GM23338 (cell line): ENCODE data around the gene RRP8. TPM values are rescaled to one million over a fixed set of nuclear protein-coding genes. Genes with fewer than 3 reads are reported as not detected.

Source experiments
- ATAC-seq: fragments of 200-7000 bp; cut with Tn5 transposase; 3 replicates; pipeline ENCODE4 v1.9.1; 2020
- DNase-seq: peaks from one replicate; pipeline ENCODE4 v3.0.0-alpha.2; 2015; ENCODE audit warnings: low spot score
- H2AFZ ChIP-seq: fragments of 200-600 bp; sonication (generic); 2 replicates; pipeline ENCODE4 v1.8.0; 2016; ENCODE audit warnings: antibody characterized with exemption, mild to moderate bottlenecking, moderate library complexity
- H3F3A ChIP-seq: fragments of 200-600 bp; sonication (generic); replicated peaks from 2 replicates; pipeline ENCODE4 v1.8.0; 2017; ENCODE audit warnings: antibody characterized with exemption, mixed run types, low read depth
- H3K27ac ChIP-seq: fragments of 200-600 bp; sonication (generic); 2 replicates; pipeline ENCODE4 v1.6.1; 2016; ENCODE audit warnings: low read depth
- H3K27me3 ChIP-seq: fragments of 200-600 bp; sonication (generic); 2 replicates; pipeline ENCODE4 v1.8.0; 2016; ENCODE audit warnings: mild to moderate bottlenecking, mixed run types, moderate library complexity; ENCODE audit not compliant: insufficient read depth
- H3K36me3 ChIP-seq: fragments of 200-600 bp; sonication (generic); 2 replicates; pipeline ENCODE4 v1.8.0; 2016; ENCODE audit warnings: mild to moderate bottlenecking; ENCODE audit not compliant: insufficient read depth
- H3K4me1 ChIP-seq: fragments of 200-600 bp; sonication (generic); 2 replicates; pipeline ENCODE4 v1.8.0; 2016; ENCODE audit warnings: mild to moderate bottlenecking, moderate library complexity; ENCODE audit not compliant: insufficient read depth
- H3K4me2 ChIP-seq: fragments of 200-600 bp; sonication (generic); 2 replicates; pipeline ENCODE4 v1.7.1; 2017; ENCODE audit warnings: mixed run types
- H3K4me3 ChIP-seq: fragments of 200-600 bp; sonication (generic); 2 replicates; pipeline ENCODE4 v1.6.1; 2016; ENCODE audit warnings: mixed run types
- H3K79me2 ChIP-seq: fragments of 200-600 bp; sonication (generic); replicated peaks from 2 replicates; pipeline ENCODE4 v1.8.0; 2017; ENCODE audit warnings: mild to moderate bottlenecking; ENCODE audit not compliant: insufficient read depth
- H3K9me2 ChIP-seq: fragments of 200-600 bp; sonication (generic); 2 replicates; pipeline ENCODE4 v1.8.0; 2017; ENCODE audit not compliant: insufficient read depth
- H4K20me1 ChIP-seq: fragments of 200-600 bp; sonication (generic); replicated peaks from 2 replicates; pipeline ENCODE4 v1.8.0; 2017; ENCODE audit warnings: mild to moderate bottlenecking; ENCODE audit not compliant: insufficient read depth
- H3K27ac Mint-ChIP-seq: 2 replicates; pipeline ENCODE4 v1.8.0; 2020; ENCODE audit warnings: inconsistent platforms, mild to moderate bottlenecking, moderate library complexity, mixed read lengths
- H3K27me3 Mint-ChIP-seq: 3 replicates; pipeline ENCODE4 v1.8.0; 2022; ENCODE audit warnings: low read depth, mild to moderate bottlenecking, moderate library complexity, mixed read lengths, inconsistent platforms; ENCODE audit not compliant: insufficient read depth, poor library complexity
- H3K36me3 Mint-ChIP-seq: 3 replicates; pipeline ENCODE4 v1.8.0; 2021; ENCODE audit warnings: low read depth, mild to moderate bottlenecking, inconsistent platforms, moderate library complexity, mixed read lengths
- H3K4me1 Mint-ChIP-seq: 3 replicates; pipeline ENCODE4 v1.8.0; 2020; ENCODE audit warnings: mild to moderate bottlenecking, inconsistent platforms, mixed read lengths
- H3K4me3 Mint-ChIP-seq: 3 replicates; pipeline ENCODE4 v1.8.0; 2021; ENCODE audit warnings: moderate library complexity, mild to moderate bottlenecking, inconsistent platforms, mixed read lengths
- H3K9me3 Mint-ChIP-seq: 3 replicates; pipeline ENCODE4 v1.8.0; 2020; ENCODE audit warnings: moderate library complexity, mild to moderate bottlenecking, inconsistent platforms, mixed read lengths
- CTCF ChIP-seq, 2 experiments: fragments of 200-600 bp in 1 of 2; sonication (generic) in 1 of 2; conservative IDR thresholded peaks; 2 replicates each; pipeline versions ENCODE4 v1.5.1 to v1.6.1; 2016 to 2017; ENCODE audit warnings: antibody characterized with exemption in 2 of 2, low read depth in 2 of 2, mild to moderate bottlenecking in 2 of 2, moderate library complexity in 1 of 2
- ETS1 ChIP-seq: IDR thresholded peaks from 2 replicates; pipeline ENCODE4 v1.6.1; 2016; ENCODE audit warnings: antibody characterized with exemption
- EZH2 ChIP-seq: fragments of 200-600 bp; sonication (generic); IDR thresholded peaks from one replicate; pipeline ENCODE4 v1.8.0; 2017; ENCODE audit warnings: antibody characterized with exemption, mild to moderate bottlenecking, low read depth; ENCODE audit not compliant: unreplicated experiment
- EZH2phosphoT487 ChIP-seq: fragments of 200-600 bp; sonication (generic); IDR thresholded peaks from one replicate; pipeline ENCODE4 v1.8.1; 2018; ENCODE audit warnings: antibody characterized with exemption; ENCODE audit not compliant: unreplicated experiment
- JUNB ChIP-seq: IDR thresholded peaks from one replicate; pipeline ENCODE4 v1.6.1; 2016; ENCODE audit warnings: antibody characterized with exemption; ENCODE audit not compliant: unreplicated experiment
- REST ChIP-seq: IDR thresholded peaks from one replicate; pipeline ENCODE4 v1.6.1; 2018; ENCODE audit warnings: antibody characterized with exemption; ENCODE audit not compliant: unreplicated experiment
- ZNF114 ChIP-seq: fragments of 250-450 bp; sonication (Bioruptor Pico); IDR thresholded peaks from 2 replicates; pipeline ENCODE4 v1.5.0; 2020; ENCODE audit warnings: mild to moderate bottlenecking, moderate library complexity
- ZNF331 ChIP-seq: fragments of 250-450 bp; sonication (Bioruptor Pico); IDR thresholded peaks from 2 replicates; pipeline ENCODE4 v1.5.0; 2020; ENCODE audit warnings: low read depth, mild to moderate bottlenecking, moderate library complexity
- ZNF462 ChIP-seq: fragments of 250-450 bp; sonication (Bioruptor Pico); IDR thresholded peaks from 2 replicates; pipeline ENCODE4 v1.5.0; 2020; ENCODE audit warnings: mild to moderate bottlenecking, moderate library complexity
- polyA plus RNA-seq: library from polyadenylated mRNA; unstranded; fragments of >200 nt; fragmentation: Nextera tagmentation; extraction: Ambion mirVana; gene quantifications from 2 replicates; pipeline ENCODE4 v1.2.1, GENCODE V29; 2016
- total RNA-seq: library from RNA; depleted of rRNA; stranded (reverse); fragments of >200 nt; shearing (Covaris generic); gene quantifications from 2 replicates; pipeline ENCODE4 v1.2.3, GENCODE V29; 2014

Gene RRP8
- total and polyA plus RNA-seq, 2 experiments from 2014 or later: 7.4 to 13.7 TPM

DNA sequence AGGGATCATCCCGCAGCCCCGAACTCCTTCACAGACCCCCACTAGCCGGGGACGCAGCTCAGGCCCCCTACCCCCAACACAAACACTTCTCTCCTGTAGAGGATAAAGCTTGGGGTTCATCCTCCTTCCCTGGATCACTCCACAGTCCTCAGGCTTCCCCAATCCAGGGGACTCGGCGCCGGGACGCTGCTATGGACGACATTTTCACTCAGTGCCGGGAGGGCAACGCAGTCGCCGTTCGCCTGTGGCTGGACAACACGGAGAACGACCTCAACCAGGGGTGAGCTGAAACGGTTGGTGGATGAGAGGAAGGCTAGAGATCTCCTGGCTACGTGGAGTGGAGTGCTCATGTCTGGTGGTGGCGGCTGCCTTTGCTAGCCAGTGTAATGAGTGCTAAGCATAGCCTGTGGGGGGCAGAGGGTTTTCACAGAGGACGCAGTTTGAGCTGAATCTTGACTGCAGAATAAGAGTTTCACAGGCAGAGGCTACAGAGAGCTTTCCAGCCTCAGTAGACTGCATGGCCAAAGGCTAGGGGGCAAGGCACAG lies 738 bp upstream of the RRP8 start:
- Histone ChIP-seq H3K4me1 (peaks cover 23% of the 10 kb centered on the region), H3K4me2 (peak overlapping the region; percentile 90), H4K20me1 (no peaks in the 10 kb centered on the region; the same call in 1 of the 2 replicates), H3K9me2 (no peaks in the 10 kb centered on the region), H2AFZ (peak overlapping the region; percentile 80), H3K27ac (peak overlapping the region; percentile 98), H3F3A (peaks cover 16% of the 10 kb centered on the region), H3K27me3 (no peaks in the 10 kb centered on the region), H3K36me3 (peaks cover 21% of the 10 kb centered on the region; the same call in 1 of the 2 replicates), H3K79me2 (peaks cover 53% of the 10 kb centered on the region), H3K4me3 (peak overlapping the region; percentile 100)
- H3K4me3 Mint-ChIP-seq: no peak overlapping the region
- no peaks in the 10 kb centered on the region for H3K27me3 Mint-ChIP-seq
- ATAC-seq: peak; percentile 28
- H3K9me3 Mint-ChIP-seq: no peaks in the 10 kb centered on the region
- H3K4me1 Mint-ChIP-seq: peaks cover 20% of the 10 kb centered on the region; the same call in 2 of the 3 replicates
- peaks cover 39% of the 10 kb centered on the region for H3K36me3 Mint-ChIP-seq
- no peak overlapping the region for H3K27ac Mint-ChIP-seq
- TF ChIP-seq ZNF114 (no peak), EZH2phosphoT487 (no peak), ZNF331 (CRISPR knock-in tag) (no peak), ETS1 (0 out of 2 replicates have a peak, but pooled peaks have one; percentile 33), EZH2 (no peak), CTCF (conservative IDR thresholded peaks at IDR 0.05; ENCODE audit: low read depth in 2 of 2) (peak in 1 of 2 experiments; percentile 26; a peak in 2 of 4 replicates), REST (no peak), JUNB (no peak), ZNF462 (no peak)
- DNase-seq: peak; percentile 59
